Pancreas (tissue), 10 donors: ENCODE results near the gene UBL4A. TPM values are rescaled to one million over a fixed set of nuclear protein-coding genes. Genes with fewer than 3 reads are reported as not detected.

Source experiments
- ATAC-seq, 4 donors: fragments of 200-7000 bp; cut with Tn5 transposase; one replicate each; pipeline versions ENCODE4 v1.8.0 to v1.9.1; 2020; ENCODE audit warnings: mild to moderate bottlenecking in 4 of 4, moderate library complexity in 4 of 4
- DNase-seq, 6 donors: peaks; one replicate each; pipeline ENCODE4 v3.0.0-alpha.2; 2020
- FAIRE-seq: peaks from 2 replicates; lab custom pipeline; 2012; peaks lifted over from hg19 to GRCh38; lab: Jason Lieb, UNC
- H3K27ac ChIP-seq, 4 donors: fragments of 200-600 bp; sonication (generic); 1 replicate in 3 of 4; 2 replicates in 1 of 4; pipeline versions ENCODE4 v1.5.0 to v1.8.0; 2020
- H3K27me3 ChIP-seq, 4 donors: fragments of 200-600 bp; one replicate each; pipeline ENCODE4 v1.8.0; 2021
- H3K36me3 ChIP-seq, 3 donors: fragments of 200-600 bp; sonication (generic) in 1 of 3; one replicate each; pipeline versions ENCODE4 v1.5.0 to v1.8.0; 2020 to 2021
- H3K4me1 ChIP-seq, 3 donors: fragments of 200-600 bp; one replicate each; pipeline ENCODE4 v1.8.0; 2021
- H3K4me3 ChIP-seq, 4 donors: fragments of 200-600 bp; sonication (generic) in 2 of 4; one replicate each; pipeline versions ENCODE4 v1.5.0 to v1.8.0; 2020 to 2021
- H3K9me3 ChIP-seq, 4 donors: fragments of 200-600 bp; one replicate each; pipeline ENCODE4 v1.8.0; 2021
- WGBS, 2 donors: extraction: QIAGEN DNeasy Blood & Tissue Kit; methylation state at CpG; one replicate each; pipeline ENCODE4 v1.1.7; 2013; 5-methylcytosine and 5-hydroxymethylcytosine counted together
- intact Hi-C, 3 donors: fragments of 100-400 bp; cut with DNase I; formaldehyde crosslinking; loops; one replicate each; pipeline versions ENCODE4 v1.11.1 to v1.14.2; 2022
- polyA plus RNA-seq, 2 donors: library from polyadenylated mRNA; stranded (reverse); fragments of 200-250 nt; gene quantifications; one replicate each; pipeline ENCODE4 v1.2.3, GENCODE V29; 2013
- total RNA-seq, 6 donors: library from RNA; stranded (reverse); fragmentation: NEBNext Ultra II Directional in 4 of 6; extraction: Animal tissue kit (Norgen Biotek cat#: 25700) in 4 of 6; gene quantifications; one replicate each; pipeline versions ENCODE4 v1.2.1 to v1.2.4, GENCODE V29; 2021 to 2023
- TF ChIP-seq, protein P1 (sequence below), 4 donors: fragments of 200-600 bp; sonication (generic) in 3 of 4; IDR thresholded peaks; one replicate each; pipeline versions ENCODE4 v1.5.0 to v1.8.0; 2021; ENCODE audit warnings: antibody characterized with exemption in 4 of 4
- donor health status: healthy with polysubstance abuse.
- donor health status: DM: no; HTN: no; CAD: no; lungs with moderate emphysema.
- donor health status: DM: no; HTN: no; CAD: no.
- donor health status: control.
- donor health status: control.
- donor health status: Bipolar disorder and iron deficiency.
- donor health status: DM: yes; HTN: yes; CAD: no.
- donor health status: DM: no; HTN: no; CAD: no.
- donor health status: DM: no; HTN: no; CAD: no.
- donor health status: DM: yes; HTN: yes; CAD: no.

UBL4A gene
- total and polyA plus RNA-seq, 8 donors: 13.6 to 32.2 (median 20.9) TPM

- no peak for DNase-seq
- Histone ChIP-seq H3K9me3 (no peaks in the 10 kb centered on the region), H3K27me3 (no peaks in the 10 kb centered on the region), H3K36me3 (no peaks in the 10 kb centered on the region), H3K27ac (no peak overlapping the region), H3K4me3 (no peak overlapping the region), H3K4me1 (no peaks in the 10 kb centered on the region)
- ATAC-seq: no peak
- intact Hi-C loops: no loop called here
- 65 to 75% methylated on average over 6 of the region's 6 CpGs for WGBS, 2 donors
- TF ChIP-seq, protein P1, sequence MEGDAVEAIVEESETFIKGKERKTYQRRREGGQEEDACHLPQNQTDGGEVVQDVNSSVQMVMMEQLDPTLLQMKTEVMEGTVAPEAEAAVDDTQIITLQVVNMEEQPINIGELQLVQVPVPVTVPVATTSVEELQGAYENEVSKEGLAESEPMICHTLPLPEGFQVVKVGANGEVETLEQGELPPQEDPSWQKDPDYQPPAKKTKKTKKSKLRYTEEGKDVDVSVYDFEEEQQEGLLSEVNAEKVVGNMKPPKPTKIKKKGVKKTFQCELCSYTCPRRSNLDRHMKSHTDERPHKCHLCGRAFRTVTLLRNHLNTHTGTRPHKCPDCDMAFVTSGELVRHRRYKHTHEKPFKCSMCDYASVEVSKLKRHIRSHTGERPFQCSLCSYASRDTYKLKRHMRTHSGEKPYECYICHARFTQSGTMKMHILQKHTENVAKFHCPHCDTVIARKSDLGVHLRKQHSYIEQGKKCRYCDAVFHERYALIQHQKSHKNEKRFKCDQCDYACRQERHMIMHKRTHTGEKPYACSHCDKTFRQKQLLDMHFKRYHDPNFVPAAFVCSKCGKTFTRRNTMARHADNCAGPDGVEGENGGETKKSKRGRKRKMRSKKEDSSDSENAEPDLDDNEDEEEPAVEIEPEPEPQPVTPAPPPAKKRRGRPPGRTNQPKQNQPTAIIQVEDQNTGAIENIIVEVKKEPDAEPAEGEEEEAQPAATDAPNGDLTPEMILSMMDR (IDR thresholded peaks at IDR 0.05): no peak
- FAIRE-seq: no peak
Observed at GRCh38 chrX:154495472-154495922, 9.1 kb upstream of the UBL4A start.

- DNase-seq (peak in 1 of 6 donors; percentile 2), ATAC-seq (no peak), FAIRE-seq (no peak)
- no peaks in the 10 kb centered on the region for H3K9me3 ChIP-seq
- 72 to 79% methylated on average over 3 of the region's 3 CpGs for WGBS, 2 donors
- intact Hi-C loops: no loop called here
- no peak overlapping the region for H3K4me3 ChIP-seq
- TF ChIP-seq, protein P1 (IDR thresholded peaks at IDR 0.05): no peak
- H3K27ac ChIP-seq: no peak overlapping the region
- H3K4me1 ChIP-seq: no peaks in the 10 kb centered on the region
- no peaks in the 10 kb centered on the region for H3K36me3 ChIP-seq
- H3K27me3 ChIP-seq: no peaks in the 10 kb centered on the region
Observed at GRCh38 chrX:154494715-154495114, 8.3 kb upstream of the UBL4A start.

- peak within 1 kb of the TSS; percentile 84 to 94 (median 88) for H3K27ac ChIP-seq
- ATAC-seq (peak; percentile 82 to 93 (median 86)), DNase-seq (peak; percentile 90 to 96 (median 94)), FAIRE-seq (no peak)
- peaks cover 0 to 5% (median 0%) of the 10 kb centered on the region in 3 donors for H3K4me1 ChIP-seq
- intact Hi-C loops: no loop called here
- H3K9me3 ChIP-seq: no peaks in the 10 kb centered on the region
- 1 to 28% methylated on average over 51 to 65 of the region's 71 CpGs for WGBS, 2 donors
- no peaks in the 10 kb centered on the region for H3K27me3 ChIP-seq
- TF ChIP-seq, protein P1 (IDR thresholded peaks at IDR 0.05): no peak
- peak within 1 kb of the TSS; percentile 33 to 59 (median 56) for H3K4me3 ChIP-seq
- no peaks in the 10 kb centered on the region for H3K36me3 ChIP-seq
Observed at GRCh38 chrX:154490414-154491083, 4.1 kb upstream of the UBL4A start, which contains the start of gene SLC10A3. Gene SLC10A3 (minus strand): TSS chrX:154490629. CDS start chrX:154488940, 1,689 bp downstream.

DNA sequence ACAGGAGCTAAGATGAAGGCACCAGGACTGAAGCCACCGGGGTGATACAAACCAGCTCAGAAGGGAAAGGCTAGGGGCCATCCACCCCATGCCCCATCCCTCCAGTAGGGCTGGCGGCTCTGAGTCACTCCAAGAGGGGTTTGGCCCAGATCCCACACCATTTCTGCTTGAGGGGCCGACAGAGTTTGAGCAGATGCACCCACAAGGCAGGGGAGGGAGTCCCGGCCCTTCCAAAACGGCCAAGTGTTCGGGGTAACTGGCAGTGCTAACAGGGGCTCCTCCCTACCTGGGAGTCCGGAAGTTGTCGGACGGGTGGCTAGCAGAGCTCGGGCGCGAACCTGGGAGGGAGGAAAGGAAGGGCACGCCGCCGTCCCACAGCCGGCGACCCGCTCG is 3.6 kb upstream of the UBL4A start:
- peak in 3 of 6 donors; percentile 26 to 48 (median 37) for DNase-seq
- Histone ChIP-seq H3K27me3 (no peaks in the 10 kb centered on the region), H3K27ac (peak overlapping the region; percentile 84 to 94 (median 88)), H3K4me1 (peaks cover 0 to 5% (median 0%) of the 10 kb centered on the region in 3 donors), H3K36me3 (no peaks in the 10 kb centered on the region), H3K9me3 (no peaks in the 10 kb centered on the region), H3K4me3 (peak overlapping the region; percentile 33 to 59 (median 56))
- intact Hi-C loops: no loop called here
- WGBS, 2 donors: 0 to 52% methylated on average over 11 to 19 of the region's 19 CpGs
- TF ChIP-seq, protein P1 (IDR thresholded peaks at IDR 0.05): no peak
- no peak for FAIRE-seq
- ATAC-seq: peak in 2 of 4 donors; percentile 12 to 14

GRCh38 chrX:154489182-154489581 is 2.8 kb upstream of the UBL4A start:
- Histone ChIP-seq H3K4me3 (peak overlapping the region in 2 of 4 donors; percentile 56 to 59), H3K36me3 (no peaks in the 10 kb centered on the region), H3K9me3 (no peaks in the 10 kb centered on the region), H3K4me1 (peaks cover 0 to 5% (median 0%) of the 10 kb centered on the region in 3 donors), H3K27ac (no peak overlapping the region), H3K27me3 (no peaks in the 10 kb centered on the region)
- WGBS, 2 donors: 76 to 78% methylated on average over 4 of the region's 4 CpGs
- TF ChIP-seq, protein P1 (IDR thresholded peaks at IDR 0.05): no peak
- ATAC-seq (no peak), FAIRE-seq (no peak), DNase-seq (no peak)
- intact Hi-C loops: no loop called here
